OCI-LY7 (cell line): ENCODE measurements around the gene RALGAPA2. TPM values are rescaled to one million over a fixed set of nuclear protein-coding genes. Genes with fewer than 3 reads are reported as not detected.

Experiments used
- BruUV-seq: library from RNA; stranded (reverse); fragments of 400-500 nt; replicated peaks from 2 replicates; lab custom pipeline; 2021; lab: Mats Ljungman, UMichigan
- CTCF ChIA-PET: fragments of 300-600 bp; sonication (Branson Sonifier 250); formaldehyde crosslinking; loops from one replicate; lab custom pipeline; 2022; ENCODE audit warnings: antibody characterized with exemption; ENCODE audit not compliant: unreplicated experiment; lab: Charles Lee
- POLR2A ChIA-PET: fragments of 300-600 bp; sonication (Branson Sonifier 250); formaldehyde crosslinking; loops from one replicate; lab custom pipeline; 2022; ENCODE audit warnings: antibody characterized with exemption; lab: Charles Lee
- DNase-seq: peaks from one replicate; pipeline ENCODE4 v3.0.0-alpha.2; 2015; ENCODE audit warnings: low spot score
- H2AFZ ChIP-seq: fragments of 200-600 bp; sonication (generic), shearing (Covaris generic); 2 replicates; pipeline ENCODE4 v1.6.1; 2014; ENCODE audit warnings: mild to moderate bottlenecking, antibody characterized with exemption, low read length, moderate library complexity
- H3K27ac ChIP-seq: fragments of 200-600 bp; sonication (generic); 2 replicates; pipeline ENCODE4 v1.5.1; 2014; ENCODE audit warnings: mixed run types, low read depth, mild to moderate bottlenecking, moderate library complexity, low read length, inconsistent platforms; ENCODE audit not compliant: poor library complexity, severe bottlenecking
- H3K36me3 ChIP-seq: fragments of 200-600 bp; sonication (generic); 2 replicates; pipeline ENCODE4 v1.6.1; 2014; ENCODE audit warnings: mild to moderate bottlenecking, antibody characterized with exemption, low read length, moderate library complexity, mixed read lengths; ENCODE audit not compliant: insufficient read depth
- H3K4me1 ChIP-seq: fragments of 200-600 bp; sonication (generic); 2 replicates; pipeline ENCODE4 v1.5.1; 2014; ENCODE audit warnings: mild to moderate bottlenecking, low read length; ENCODE audit not compliant: insufficient read depth, poor library complexity, severe bottlenecking
- H3K4me2 ChIP-seq: fragments of 200-600 bp; sonication (generic); 2 replicates; pipeline ENCODE4 v1.6.1; 2014; ENCODE audit warnings: mild to moderate bottlenecking, low read length
- H3K4me3 ChIP-seq: fragments of 200-600 bp; sonication (generic); 2 replicates; pipeline ENCODE4 v1.5.1; 2014; ENCODE audit warnings: mild to moderate bottlenecking, low read depth, low read length; ENCODE audit not compliant: poor library complexity, severe bottlenecking
- H3K79me2 ChIP-seq: fragments of 200-600 bp; sonication (generic); 2 replicates; pipeline ENCODE4 v1.6.1; 2016; ENCODE audit warnings: low read depth, mild to moderate bottlenecking, low read length, moderate library complexity, mixed read lengths; ENCODE audit not compliant: insufficient read depth
- H3K9me2 ChIP-seq: fragments of 200-600 bp; sonication (generic); 2 replicates; pipeline ENCODE4 v1.6.1; 2016; ENCODE audit warnings: mild to moderate bottlenecking, low read length, mixed read lengths; ENCODE audit not compliant: insufficient read depth
- H3K9me3 ChIP-seq: fragments of 200-600 bp; sonication (generic); 2 replicates; pipeline ENCODE4 v1.6.1; 2014; ENCODE audit warnings: mild to moderate bottlenecking, mixed run types, low read length, mixed read lengths
- H4K20me1 ChIP-seq: fragments of 200-600 bp; sonication (generic); 2 replicates; pipeline ENCODE4 v1.6.1; 2014; ENCODE audit warnings: mild to moderate bottlenecking, antibody characterized with exemption, low read length, moderate library complexity, mixed read lengths; ENCODE audit not compliant: insufficient read depth
- EZH2phosphoT487 ChIP-seq: fragments of 200-600 bp; sonication (generic); IDR thresholded peaks from 2 replicates; pipeline ENCODE4 v1.6.1; 2018; ENCODE audit warnings: low read depth, borderline replicate concordance, mild to moderate bottlenecking, mixed run types, antibody characterized with exemption, low read length, moderate library complexity, mixed read lengths
- intact Hi-C: fragments of 100-400 bp; cut with micrococcal nuclease; formaldehyde crosslinking; loops from one replicate; pipeline ENCODE4 v1.10.0; 2022; ENCODE audit not compliant: unreplicated experiment
- total RNA-seq, 2 experiments: library from RNA; depleted of rRNA in 1 of 2; stranded (reverse); fragments of >200 nt in 1 of 2; shearing (Covaris generic) in 1 of 2; gene quantifications; 2 replicates each; pipeline ENCODE4 v1.2.3, GENCODE V29; 2014 to 2022
- TF ChIP-seq, protein P1 (sequence below): fragments of 200-600 bp; sonication (generic); conservative IDR thresholded peaks from 2 replicates; pipeline ENCODE4 v1.5.1; 2014; ENCODE audit warnings: mild to moderate bottlenecking, antibody characterized with exemption, low read length, moderate library complexity, mixed read lengths

The RALGAPA2 gene
- total RNA-seq, 2 experiments from 2014 or later, result 9.1 to 17.8 TPM

DNA sequence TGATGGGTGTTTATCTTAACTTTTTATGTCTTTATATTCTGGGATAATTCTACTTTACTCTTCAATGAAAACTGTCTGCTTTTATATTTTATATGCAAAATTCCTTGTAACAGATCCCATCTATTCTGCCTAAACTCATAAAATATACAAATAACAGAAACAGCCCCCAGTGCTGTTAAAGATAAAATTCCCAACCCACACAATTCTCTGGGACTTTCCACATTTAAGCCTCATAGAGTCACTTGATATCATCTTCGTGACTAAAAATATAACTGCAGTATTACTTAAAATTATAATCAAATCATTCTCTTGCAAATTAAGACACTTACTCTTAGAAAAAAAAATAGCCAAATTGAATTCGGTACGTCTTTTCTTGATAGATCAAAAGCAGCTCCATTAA is 284.4 kb downstream of the RALGAPA2 start:
- H3K4me2 ChIP-seq, result no peak overlapping the region
- H3K27ac ChIP-seq, result no peak overlapping the region
- intact Hi-C loops, result no loop called here
- DNase-seq, result no peak
- no peak overlapping the region for H3K4me3 ChIP-seq
- H4K20me1 ChIP-seq, result no peaks in the 10 kb centered on the region
- no peak for TF ChIP-seq EZH2phosphoT487
- TF ChIP-seq, protein P1, sequence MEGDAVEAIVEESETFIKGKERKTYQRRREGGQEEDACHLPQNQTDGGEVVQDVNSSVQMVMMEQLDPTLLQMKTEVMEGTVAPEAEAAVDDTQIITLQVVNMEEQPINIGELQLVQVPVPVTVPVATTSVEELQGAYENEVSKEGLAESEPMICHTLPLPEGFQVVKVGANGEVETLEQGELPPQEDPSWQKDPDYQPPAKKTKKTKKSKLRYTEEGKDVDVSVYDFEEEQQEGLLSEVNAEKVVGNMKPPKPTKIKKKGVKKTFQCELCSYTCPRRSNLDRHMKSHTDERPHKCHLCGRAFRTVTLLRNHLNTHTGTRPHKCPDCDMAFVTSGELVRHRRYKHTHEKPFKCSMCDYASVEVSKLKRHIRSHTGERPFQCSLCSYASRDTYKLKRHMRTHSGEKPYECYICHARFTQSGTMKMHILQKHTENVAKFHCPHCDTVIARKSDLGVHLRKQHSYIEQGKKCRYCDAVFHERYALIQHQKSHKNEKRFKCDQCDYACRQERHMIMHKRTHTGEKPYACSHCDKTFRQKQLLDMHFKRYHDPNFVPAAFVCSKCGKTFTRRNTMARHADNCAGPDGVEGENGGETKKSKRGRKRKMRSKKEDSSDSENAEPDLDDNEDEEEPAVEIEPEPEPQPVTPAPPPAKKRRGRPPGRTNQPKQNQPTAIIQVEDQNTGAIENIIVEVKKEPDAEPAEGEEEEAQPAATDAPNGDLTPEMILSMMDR, result no peak
- H3K79me2 ChIP-seq, result no peaks in the 10 kb centered on the region
- ChIA-PET POLR2A (no interaction called here), CTCF (no interaction called here)
- H3K9me3 ChIP-seq, result no peaks in the 10 kb centered on the region
- no peak overlapping the region for H2AFZ ChIP-seq
- H3K4me1 ChIP-seq, result no peaks in the 10 kb centered on the region
- H3K9me2 ChIP-seq, result no peaks in the 10 kb centered on the region
- BruUV-seq, result no TSS peak
- no peaks in the 10 kb centered on the region for H3K36me3 ChIP-seq

DNA sequence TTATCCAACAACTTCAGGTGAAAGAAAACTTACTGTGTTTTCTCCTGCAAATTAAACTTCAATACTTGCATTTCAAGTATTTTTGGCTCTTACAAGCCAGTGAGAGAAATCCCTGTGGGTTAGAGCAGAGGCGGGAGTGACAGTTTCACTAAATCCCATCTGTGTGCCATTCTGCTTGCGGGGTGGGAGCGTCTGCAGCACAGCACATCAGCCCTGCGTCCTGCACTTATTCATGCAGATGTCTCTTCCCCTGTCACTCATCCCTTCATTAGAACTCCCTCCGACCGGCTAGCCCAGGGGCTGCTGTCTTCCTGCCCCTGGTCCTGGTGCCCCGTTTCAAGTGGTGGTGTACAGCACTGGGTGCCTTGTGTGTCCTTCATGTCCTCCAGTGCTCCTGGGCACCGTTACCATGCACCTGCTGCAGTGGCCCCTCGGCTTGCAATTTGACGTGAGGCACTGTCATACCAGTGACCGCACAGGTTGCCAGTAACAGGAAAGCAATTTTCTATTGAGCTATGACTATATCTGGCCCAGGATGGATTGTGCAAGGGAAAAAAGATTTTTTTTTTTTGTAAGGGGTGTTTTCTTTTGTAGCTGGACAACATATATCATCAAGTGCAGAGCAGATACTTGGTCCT is 285.1 kb downstream of the RALGAPA2 start:
- POLR2A ChIA-PET, result no interaction called here
- Histone ChIP-seq H3K4me1 (no peaks in the 10 kb centered on the region), H3K36me3 (no peaks in the 10 kb centered on the region), H3K27ac (no peak overlapping the region), H3K4me2 (no peak overlapping the region), H3K79me2 (no peaks in the 10 kb centered on the region), H3K9me2 (no peaks in the 10 kb centered on the region), H2AFZ (no peak overlapping the region), H3K9me3 (no peaks in the 10 kb centered on the region), H3K4me3 (no peak overlapping the region), H4K20me1 (no peaks in the 10 kb centered on the region)
- CTCF ChIA-PET, result no interaction called here
- DNase-seq, result no peak
- intact Hi-C loops, result no loop called here
- BruUV-seq, result no TSS peak
- TF ChIP-seq, protein P1, result no peak
- no peak for TF ChIP-seq EZH2phosphoT487

DNA sequence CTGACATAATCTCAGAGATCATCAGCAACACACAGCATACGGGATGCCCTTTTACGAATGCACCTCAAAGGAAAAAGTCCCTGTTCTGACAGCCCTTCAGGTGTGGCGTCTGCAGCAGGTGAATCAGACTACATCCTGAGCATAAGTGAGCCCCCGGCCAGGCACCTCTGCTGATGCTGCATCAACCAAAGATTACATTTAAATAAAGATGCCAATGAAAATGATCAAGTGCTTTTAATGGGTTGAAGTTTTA is 285.9 kb downstream of the RALGAPA2 start:
- Histone ChIP-seq H3K4me2 (no peak overlapping the region), H3K9me2 (no peaks in the 10 kb centered on the region), H3K4me3 (no peak overlapping the region), H3K79me2 (no peaks in the 10 kb centered on the region), H3K4me1 (no peaks in the 10 kb centered on the region), H3K27ac (no peak overlapping the region), H2AFZ (no peak overlapping the region), H3K9me3 (no peaks in the 10 kb centered on the region), H4K20me1 (no peaks in the 10 kb centered on the region), H3K36me3 (no peaks in the 10 kb centered on the region)
- ChIA-PET POLR2A (no interaction called here), CTCF (no interaction called here)
- BruUV-seq, result no TSS peak
- TF ChIP-seq EZH2phosphoT487, result no peak
- intact Hi-C loops, result no loop called here
- DNase-seq, result no peak
